ENCODE results near the gene GCC2.

Gene GCC2

GRCh38 chr2:108448678-108449409 is at the start of gene GCC2:
GCC2 (plus strand) TSS chr2:108449206; CDS start chr2:108449275, 69 bp downstream.
- TF ChIP-seq CTCF (IDR thresholded peaks at IDR 0.05), result no peak
- TF ChIP-seq ZFX (IDR thresholded peaks at IDR 0.05; ENCODE audit: borderline replicate concordance), result no peak
- H3K27ac ChIP-seq, result peak within 1 kb of the TSS; percentile 78

GRCh38 chr2:108399479-108399878 is 49.5 kb upstream of the GCC2 start:
- no peak overlapping the region for H3K27ac ChIP-seq
- TF ChIP-seq ZFX (IDR thresholded peaks at IDR 0.05; ENCODE audit: borderline replicate concordance) (no peak), CTCF (IDR thresholded peaks at IDR 0.05) (no peak)

- no peak overlapping the region for H3K27ac ChIP-seq
- TF ChIP-seq CTCF (IDR thresholded peaks at IDR 0.05), result no peak
- TF ChIP-seq ZFX (IDR thresholded peaks at IDR 0.05; ENCODE audit: borderline replicate concordance), result no peak
These were observed 47.2 kb upstream of the GCC2 start for GRCh38 chr2:108401800-108402199.

GRCh38 chr2:108403494-108403893 is 45.5 kb upstream of the GCC2 start:
- H3K27ac ChIP-seq, result no peak overlapping the region
- TF ChIP-seq ZFX (IDR thresholded peaks at IDR 0.05; ENCODE audit: borderline replicate concordance), result no peak
- no peak for TF ChIP-seq CTCF (IDR thresholded peaks at IDR 0.05)

GRCh38 chr2:108404784-108405397 is 44.1 kb upstream of the GCC2 start:
- no peak overlapping the region for H3K27ac ChIP-seq

GRCh38 chr2:108407864-108408729 is 40.9 kb upstream of the GCC2 start:
- no peak for TF ChIP-seq CTCF (IDR thresholded peaks at IDR 0.05)
- TF ChIP-seq ZFX (IDR thresholded peaks at IDR 0.05; ENCODE audit: borderline replicate concordance), result no peak
- no peak overlapping the region for H3K27ac ChIP-seq

More at GRCh38 chr2:108404784-108405397, 44.1 kb upstream of the GCC2 start:
- TF ChIP-seq ZFX (IDR thresholded peaks at IDR 0.05; ENCODE audit: borderline replicate concordance) (no peak), CTCF (IDR thresholded peaks at IDR 0.05) (no peak)
